Right lobe of liver (tissue), 4 donors: ENCODE measurements around the gene LDB3.

Experiments
- CTCF ChIP-seq, 4 donors: fragments of 200-600 bp in 3 of 4; fragments of 450-650 bp in 1 of 4; IDR thresholded peaks; one replicate each; pipeline versions ENCODE4 v1.5.1 to v1.8.0; 2016 to 2022; ENCODE audit warnings: antibody characterized with exemption in 4 of 4, mild to moderate bottlenecking in 2 of 4
- POLR2A ChIP-seq: fragments of 450-650 bp; IDR thresholded peaks from one replicate; pipeline ENCODE4 v1.6.1; 2017; ENCODE audit warnings: antibody characterized with exemption, mild to moderate bottlenecking
- donor health status: DM: no; HTN: no; CAD: no.
- donor health status: DM: no; HTN: no; CAD: no.
- donor health status: DM: no; HTN: yes; CAD: no.

GRCh38 chr10:86671985-86672710 lies 3.8 kb downstream of the LDB3 start:
- no peak for TF ChIP-seq CTCF (IDR thresholded peaks at IDR 0.05)
- no peak for TF ChIP-seq POLR2A
